ENCODE measurements around the gene BLTP2. TPM values are rescaled to one million over a fixed set of nuclear protein-coding genes. Genes with fewer than 3 reads are reported as not detected.

The BLTP2 gene
- total and polyA plus RNA-seq, 10 of the 15 experiments (the other 5 are each of a cell fraction or from before 2014, with no cell fraction given) = 14.2 to 151 (median 78.1) TPM

- H4K20me1 ChIP-seq (ENCODE audit: control insufficient read depth, insufficient read depth) = no peaks in the 10 kb centered on the region
- RAD21 ChIA-PET (ENCODE audit: unreplicated experiment) = no interaction called here
- H3K36me3 ChIP-seq (ENCODE audit: control insufficient read depth in 2 of 2, insufficient read depth in 2 of 2, low read length in 1 of 2) = peaks cover 17 to 38% of the 10 kb centered on the region in 2 experiments
- FAIRE-seq (no peak), DNase-seq (ENCODE audit: low read depth, low spot score) (no peak), ATAC-seq (no peak)
- in situ Hi-C loops (cut with MboI) = no loop called here
- no peaks in the 10 kb centered on the region for H3K79me2 ChIP-seq (ENCODE audit: control insufficient read depth, insufficient read depth, low read length)
- H3K4me1 ChIP-seq (ENCODE audit: control insufficient read depth, insufficient read depth, low read length) = no peaks in the 10 kb centered on the region
- no peak overlapping the region for H3K4me3 ChIP-seq
- SMC1A ChIA-PET (ENCODE audit: uncharacterized antibody, unreplicated experiment) = no interaction called here
- CTCF ChIA-PET = no interaction called here
- H3K27ac ChIP-seq (ENCODE audit: control insufficient read depth, insufficient read depth) = no peak overlapping the region
- H3K27me3 ChIP-seq (replicated peaks in 1 of 2; ENCODE audit: control insufficient read depth in 2 of 2, insufficient read depth in 2 of 2, low read length in 1 of 2) = no peaks in the 10 kb centered on the region
- no peak overlapping the region for H2AFZ ChIP-seq (ENCODE audit: control insufficient read depth, low read depth, low read length)
- TSS peak; percentile 33 for BruUV-seq (replicated peaks)
- intact Hi-C loops (cut with micrococcal nuclease; ENCODE audit: unreplicated experiment) = no loop called here
- TF ChIP-seq, protein P1, sequence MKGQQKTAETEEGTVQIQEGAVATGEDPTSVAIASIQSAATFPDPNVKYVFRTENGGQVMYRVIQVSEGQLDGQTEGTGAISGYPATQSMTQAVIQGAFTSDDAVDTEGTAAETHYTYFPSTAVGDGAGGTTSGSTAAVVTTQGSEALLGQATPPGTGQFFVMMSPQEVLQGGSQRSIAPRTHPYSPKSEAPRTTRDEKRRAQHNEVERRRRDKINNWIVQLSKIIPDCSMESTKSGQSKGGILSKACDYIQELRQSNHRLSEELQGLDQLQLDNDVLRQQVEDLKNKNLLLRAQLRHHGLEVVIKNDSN (IDR thresholded peaks at IDR 0.05; ENCODE audit: borderline replicate concordance, extremely low read length, insufficient read depth, low read depth, low read length) = no peak
- H3K4me2 ChIP-seq (ENCODE audit: control insufficient read depth, insufficient read depth) = no peak overlapping the region
- no peaks in the 10 kb centered on the region for H3K9me3 ChIP-seq (replicated peaks; ENCODE audit: control insufficient read depth, insufficient read depth, low read length)
- WGBS (ENCODE audit: insufficient coverage, insufficient replicate concordance, low lambda C conversion rate, missing lambda C conversion rate) = 88% methylated on average over 4 of the region's 4 CpGs
- H3K9ac ChIP-seq (ENCODE audit: control insufficient read depth, insufficient read depth, low read length) = no peak overlapping the region
- POLR2A ChIA-PET = interaction anchor here (0.7 kb wide), 1 partner anchor 20 kb away, joined by 3 read pairs; no protein-coding TSS in a partner anchor
These were observed 18.1 kb downstream of the BLTP2 start for GRCh38 chr17:28626818-28627217.

- intact Hi-C loops (cut with micrococcal nuclease; ENCODE audit: unreplicated experiment) = loop anchor here (5.0 kb wide), 1 partner anchor 52 kb away; the partner anchor contains the start of gene PIGS
- ATAC-seq (peak; percentile 84), FAIRE-seq (no peak), DNase-seq (ENCODE audit: low read depth, low spot score) (no peak)
- Histone ChIP-seq H3K79me2 (ENCODE audit: control insufficient read depth, insufficient read depth, low read length) (no peaks in the 10 kb centered on the region), H3K4me3 (no peak overlapping the region), H3K4me2 (ENCODE audit: control insufficient read depth, insufficient read depth) (no peak overlapping the region), H3K9me3 (replicated peaks; ENCODE audit: control insufficient read depth, insufficient read depth, low read length) (no peaks in the 10 kb centered on the region), H3K27me3 (replicated peaks in 1 of 2; ENCODE audit: control insufficient read depth in 2 of 2, insufficient read depth in 2 of 2, low read length in 1 of 2) (no peaks in the 10 kb centered on the region), H3K4me1 (ENCODE audit: control insufficient read depth, insufficient read depth, low read length) (no peaks in the 10 kb centered on the region), H2AFZ (ENCODE audit: control insufficient read depth, low read depth, low read length) (no peak overlapping the region), H3K36me3 (ENCODE audit: control insufficient read depth in 2 of 2, insufficient read depth in 2 of 2, low read length in 1 of 2) (peaks cover 29 to 47% of the 10 kb centered on the region in 2 experiments), H3K9ac (ENCODE audit: control insufficient read depth, insufficient read depth, low read length) (no peak overlapping the region), H4K20me1 (ENCODE audit: control insufficient read depth, insufficient read depth) (no peaks in the 10 kb centered on the region), H3K27ac (ENCODE audit: control insufficient read depth, insufficient read depth) (no peak overlapping the region)
- ChIA-PET RAD21 (ENCODE audit: unreplicated experiment) (interaction anchor here (1.2 kb wide), 1 partner anchor 74 kb away, joined by 3 read pairs; no protein-coding TSS in a partner anchor), CTCF (interaction anchor here (1.0 to 4.8 kb wide), 3 partner anchors 12 to 341 kb away, joined by 3 to 20 read pairs (median 6); no protein-coding TSS in a partner anchor), POLR2A (interaction anchor here (1.1 kb wide), 1 partner anchor 823 kb away, joined by 3 read pairs; no protein-coding TSS in a partner anchor), SMC1A (ENCODE audit: uncharacterized antibody, unreplicated experiment) (interaction anchor here (0.8 kb wide), 1 partner anchor 12 kb away, joined by 3 read pairs; no protein-coding TSS in a partner anchor)
- in situ Hi-C loops (cut with MboI) = no loop called here
- BruUV-seq (replicated peaks) = no TSS peak
- 3% methylated on average over 2 of the region's 2 CpGs for WGBS (ENCODE audit: insufficient coverage, insufficient replicate concordance, low lambda C conversion rate, missing lambda C conversion rate)
- TF ChIP-seq MLLT1 (IDR thresholded peaks at IDR 0.05) (no peak), ZNF622 (IDR thresholded peaks at IDR 0.05) (no peak), ZNF217 (IDR thresholded peaks at IDR 0.05) (no peak), SP1 (IDR thresholded peaks at IDR 0.05; ENCODE audit: low read depth, low read length) (no peak), DPF2 (IDR thresholded peaks at IDR 0.05) (no peak), ATF7 (IDR thresholded peaks at IDR 0.05; ENCODE audit: low read depth) (no peak), SMAD1 (IDR thresholded peaks at IDR 0.05; ENCODE audit: low read depth, partially characterized antibody) (no peak), CREM (IDR thresholded peaks at IDR 0.05; ENCODE audit: low read depth) (no peak), NR2C1 (IDR thresholded peaks at IDR 0.05) (no peak), NRF1 (conservative IDR thresholded peaks at IDR 0.05; ENCODE audit: low read depth, low read length) (no peak)
- TF ChIP-seq, protein P2, sequence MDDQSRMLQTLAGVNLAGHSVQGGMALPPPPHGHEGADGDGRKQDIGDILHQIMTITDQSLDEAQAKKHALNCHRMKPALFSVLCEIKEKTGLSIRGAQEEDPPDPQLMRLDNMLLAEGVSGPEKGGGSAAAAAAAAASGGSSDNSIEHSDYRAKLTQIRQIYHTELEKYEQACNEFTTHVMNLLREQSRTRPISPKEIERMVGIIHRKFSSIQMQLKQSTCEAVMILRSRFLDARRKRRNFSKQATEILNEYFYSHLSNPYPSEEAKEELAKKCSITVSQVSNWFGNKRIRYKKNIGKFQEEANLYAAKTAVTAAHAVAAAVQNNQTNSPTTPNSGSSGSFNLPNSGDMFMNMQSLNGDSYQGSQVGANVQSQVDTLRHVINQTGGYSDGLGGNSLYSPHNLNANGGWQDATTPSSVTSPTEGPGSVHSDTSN (IDR thresholded peaks at IDR 0.05; ENCODE audit: insufficient replicate concordance, low read depth, low read length) = no peak
These were observed 20.8 kb downstream of the BLTP2 start for GRCh38 chr17:28624148-28624547.
